Measurements from ENCODE around the gene PRKAR2B.
"Not testable (repeated sequence)": the region's sequence is repeated elsewhere in the genome, so short reads cannot be mapped to it uniquely, and the experiment has no call there.

PRKAR2B gene

GRCh38 chr7:107080099-107080505 is 35.6 kb downstream of the PRKAR2B start:
- FAIRE-seq, result no peak

- FAIRE-seq, result no peak
Observed at GRCh38 chr7:107080533-107080932, 36.0 kb downstream of the PRKAR2B start.

GRCh38 chr7:107085180-107085579 is 40.7 kb downstream of the PRKAR2B start:
- no peak for FAIRE-seq

DNA sequence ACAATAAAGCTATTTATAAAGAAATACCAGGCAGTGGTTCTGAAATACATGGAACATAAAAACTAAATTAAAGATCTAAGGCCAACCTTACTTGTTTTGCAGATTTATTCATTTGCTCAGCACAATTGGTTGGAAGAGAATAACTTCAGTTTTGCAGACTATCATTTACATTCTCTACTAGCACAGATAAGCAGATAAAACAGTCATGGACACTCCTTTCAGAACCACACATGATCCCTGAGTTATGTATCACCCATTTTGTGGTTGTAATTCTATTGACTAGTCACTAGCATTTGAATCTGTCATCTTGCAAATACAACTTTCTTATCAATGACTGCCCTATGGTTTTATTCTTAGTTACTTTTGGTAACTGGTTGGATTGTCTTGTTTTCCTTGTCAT is 45.1 kb downstream of the PRKAR2B start:
- no peak for FAIRE-seq

GRCh38 chr7:107090457-107090856 is 46.0 kb downstream of the PRKAR2B start:
- FAIRE-seq, result no peak

DNA sequence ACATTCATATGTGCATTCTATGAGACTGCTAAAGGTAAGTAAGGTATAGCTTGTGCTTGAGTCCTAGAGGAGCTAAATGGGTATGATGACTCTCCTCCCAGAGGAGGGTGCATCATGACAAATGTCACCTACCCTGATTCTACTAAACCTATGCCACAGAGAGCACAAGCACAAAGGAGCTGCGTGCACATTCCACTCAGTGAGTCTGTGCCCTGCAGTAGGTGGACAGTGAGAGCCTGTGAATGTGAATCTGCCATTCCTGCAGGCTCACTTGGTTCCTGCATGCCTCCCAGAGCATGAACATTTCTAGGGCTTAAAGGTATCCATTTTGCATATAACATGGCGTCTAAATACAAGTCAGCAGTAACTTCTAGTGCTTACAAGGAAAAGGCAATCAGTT is 46.8 kb downstream of the PRKAR2B start:
- FAIRE-seq, result no peak

DNA sequence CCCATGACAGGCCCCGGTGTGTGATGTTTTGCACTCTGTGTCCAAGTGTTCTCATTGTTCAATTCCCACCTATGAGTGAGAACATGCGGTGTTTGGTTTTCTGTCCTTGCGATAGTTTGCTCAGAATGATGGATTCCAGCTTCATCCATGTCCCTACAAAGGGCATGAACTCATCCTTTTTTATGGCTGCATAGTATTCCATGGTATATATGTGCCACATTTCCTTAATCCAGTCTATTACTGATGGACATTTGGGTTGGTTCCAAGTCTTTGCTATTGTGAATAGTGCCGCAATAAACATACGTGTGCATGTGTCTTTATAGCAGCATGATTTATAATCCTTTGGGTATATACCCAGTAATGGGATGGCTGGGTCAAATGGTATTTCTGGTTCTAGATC is 49.2 kb downstream of the PRKAR2B start:
- FAIRE-seq, result not testable (repeated sequence)

DNA sequence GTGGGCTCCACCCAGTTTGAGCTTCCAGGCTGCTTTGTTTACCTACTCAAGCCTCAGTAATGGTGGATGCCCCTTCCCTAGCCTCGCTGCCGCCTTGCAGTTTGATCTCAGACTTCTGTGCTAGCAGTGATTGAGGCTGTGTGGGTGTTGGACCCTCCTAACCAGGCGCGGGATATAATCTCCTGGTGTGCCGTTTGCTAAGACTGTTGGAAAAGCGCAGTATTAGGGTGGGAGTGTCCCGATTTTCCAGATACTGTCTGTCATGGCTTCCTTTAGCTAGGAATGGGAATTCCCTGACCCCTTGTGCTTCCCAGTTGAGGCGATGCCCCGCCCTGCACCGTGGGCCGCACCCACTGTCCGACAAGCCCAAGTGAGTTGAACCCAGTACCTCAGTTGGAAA is 54.6 kb downstream of the PRKAR2B start:
- not testable (repeated sequence) for FAIRE-seq

- FAIRE-seq, result no peak
Observed at GRCh38 chr7:107100824-107101223, 56.3 kb downstream of the PRKAR2B start.

DNA sequence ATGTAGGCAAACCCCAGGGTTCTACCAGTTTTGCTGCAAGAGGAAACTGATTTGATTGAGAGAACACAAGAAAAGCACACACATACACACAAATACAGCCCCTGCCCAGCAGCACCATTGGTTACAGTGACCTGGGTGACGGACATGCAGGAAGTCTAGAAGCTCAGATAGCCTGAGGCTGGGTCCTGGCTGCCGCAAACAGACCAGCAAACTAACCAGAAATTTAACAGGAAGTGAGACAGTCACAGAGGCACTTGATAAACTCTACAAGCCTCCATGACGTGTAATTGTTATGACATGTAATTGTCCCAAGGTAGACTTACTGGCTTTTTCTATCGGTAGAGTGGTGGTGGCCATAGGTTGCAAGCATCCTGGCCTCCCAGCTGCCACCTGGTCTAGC is 58.9 kb downstream of the PRKAR2B start:
- no peak for FAIRE-seq

DNA sequence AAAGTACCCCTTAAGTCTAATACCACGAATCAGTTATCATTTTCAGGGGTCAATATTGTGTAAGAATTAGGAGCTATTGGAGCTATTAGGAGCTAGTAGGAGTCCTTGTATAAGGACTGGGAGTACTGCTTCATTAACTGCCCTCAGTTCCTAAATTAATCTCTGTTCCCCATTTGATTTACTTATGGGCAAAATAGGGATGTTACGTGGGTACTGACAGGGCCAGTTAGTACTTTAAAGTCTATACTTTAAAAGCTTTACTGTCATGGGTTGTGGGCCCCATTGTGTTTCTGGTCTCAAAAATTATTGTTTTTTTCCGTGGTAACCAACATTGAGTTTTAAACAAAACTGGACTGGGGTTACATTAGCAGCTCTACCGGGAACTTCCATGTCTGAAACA is 60.3 kb downstream of the PRKAR2B start:
- no peak for FAIRE-seq

- no peak for FAIRE-seq
Observed at GRCh38 chr7:107105591-107106245, 61.2 kb downstream of the PRKAR2B start.

GRCh38 chr7:107108793-107109371 is 64.4 kb downstream of the PRKAR2B start:
- FAIRE-seq, result no peak

GRCh38 chr7:107109955-107110354 is 65.5 kb downstream of the PRKAR2B start:
- FAIRE-seq, result no peak

GRCh38 chr7:107111196-107111595 is 66.7 kb downstream of the PRKAR2B start:
- FAIRE-seq, result no peak

DNA sequence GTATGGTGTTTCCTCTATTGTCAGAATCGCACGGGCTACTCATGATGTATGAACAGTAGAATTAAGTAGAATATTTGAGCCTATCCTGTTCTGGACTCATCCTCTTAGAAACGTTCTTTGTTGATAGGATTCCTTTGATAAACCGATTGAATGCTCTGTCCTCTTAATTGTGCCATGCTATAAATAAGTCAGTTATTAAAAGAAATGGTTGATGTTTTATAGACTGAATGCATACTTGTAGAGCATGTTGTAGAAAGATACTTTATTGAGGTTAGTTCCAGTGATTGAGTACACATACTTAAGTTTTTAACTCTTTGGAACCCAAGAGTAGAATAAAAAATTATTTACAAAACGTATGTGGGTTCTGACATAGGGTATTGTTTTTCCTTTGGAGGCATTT is 69.4 kb downstream of the PRKAR2B start:
- FAIRE-seq, result no peak

DNA sequence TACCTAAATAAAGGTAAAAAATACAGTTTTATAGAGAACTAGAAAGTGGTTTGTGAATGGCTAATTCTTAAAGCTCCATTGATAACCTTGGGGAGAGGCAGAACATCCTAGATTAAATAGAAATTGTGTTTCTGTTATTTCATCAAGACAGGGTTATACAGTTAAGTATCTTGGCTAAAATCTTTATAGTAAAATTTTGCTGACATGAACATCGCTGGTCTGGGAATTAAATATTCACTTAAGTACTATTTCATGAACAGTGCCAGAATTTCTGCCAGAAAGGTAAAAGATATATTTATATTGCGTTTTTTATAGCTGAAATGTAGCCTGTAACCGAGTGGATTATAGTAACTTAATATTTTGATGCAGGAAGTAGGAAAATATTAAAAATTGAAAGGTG is 70.6 kb downstream of the PRKAR2B start:
- FAIRE-seq, result no peak

GRCh38 chr7:107115762-107116540 is 71.4 kb downstream of the PRKAR2B start:
- no peak for FAIRE-seq

DNA sequence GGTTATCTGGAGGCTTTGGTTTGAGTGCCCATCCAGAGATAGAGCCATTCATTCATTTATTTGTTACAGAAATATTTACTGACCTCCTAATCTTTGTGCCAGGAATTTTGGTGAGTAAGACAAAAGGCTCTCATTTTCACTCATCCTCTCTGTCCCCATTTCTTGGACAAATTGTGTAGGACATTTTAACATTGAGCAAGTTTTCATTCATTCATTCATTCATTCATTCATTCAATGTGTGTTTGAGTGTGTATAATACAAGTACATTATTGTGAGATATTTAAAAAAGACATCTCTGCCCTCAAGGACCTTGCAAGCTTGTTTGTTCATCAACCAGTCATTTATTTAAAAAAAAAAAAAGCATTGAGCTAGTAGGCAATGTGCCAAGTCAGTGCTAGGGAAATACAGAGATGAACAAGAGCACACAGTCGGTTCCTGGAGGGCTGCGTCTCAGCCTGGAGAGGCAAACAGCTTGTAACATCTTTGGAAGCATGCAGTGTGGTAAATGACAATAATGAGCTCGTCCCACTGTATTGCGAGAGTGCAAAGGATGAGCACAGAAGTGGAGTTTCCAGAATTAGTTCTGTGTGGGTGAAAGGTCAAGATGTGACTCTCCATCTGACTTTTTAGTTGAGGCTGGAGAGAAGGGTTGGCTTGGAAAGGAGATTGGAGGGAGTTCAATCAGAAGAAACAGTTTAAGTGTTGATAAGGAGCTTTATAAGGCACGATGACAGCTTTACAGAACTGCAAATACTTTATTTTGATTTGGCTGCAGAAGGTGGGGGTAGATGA is 73.8 kb downstream of the PRKAR2B start:
- no peak for FAIRE-seq

DNA sequence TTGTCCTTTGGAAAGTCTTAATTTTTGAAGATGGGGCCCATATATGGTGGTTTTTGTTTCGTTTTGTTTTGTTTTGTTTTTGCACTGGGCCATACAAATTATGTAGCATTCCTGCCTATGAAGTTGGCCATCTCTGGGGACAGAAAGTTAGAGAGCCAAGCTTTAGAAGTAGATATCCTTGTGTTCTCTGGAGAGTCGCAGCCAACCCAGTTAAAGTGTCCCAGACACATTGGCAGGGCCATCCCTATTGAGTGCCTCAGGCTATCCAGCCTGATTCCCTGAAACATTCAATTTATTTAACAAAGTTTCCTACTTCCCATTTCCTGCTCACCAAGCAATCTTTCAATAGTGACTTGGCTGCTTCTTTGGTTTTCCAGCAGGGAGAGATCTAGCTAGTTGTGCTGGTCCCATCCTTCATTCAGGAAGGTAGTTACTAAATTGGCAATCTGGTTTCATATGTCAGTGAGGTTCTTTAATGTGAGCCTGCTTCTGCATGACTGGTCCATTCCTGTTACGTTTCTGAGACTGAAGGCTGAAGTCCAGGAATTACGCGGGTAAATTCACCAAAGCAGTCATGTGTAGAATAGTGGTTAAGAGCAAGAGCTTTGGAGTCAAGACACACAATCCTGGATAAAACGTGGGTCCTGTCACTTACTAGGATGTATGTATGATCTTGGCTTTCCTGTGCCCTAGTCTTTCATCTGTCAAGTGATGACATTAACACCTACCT is 75.0 kb downstream of the PRKAR2B start:
- no peak for FAIRE-seq

DNA sequence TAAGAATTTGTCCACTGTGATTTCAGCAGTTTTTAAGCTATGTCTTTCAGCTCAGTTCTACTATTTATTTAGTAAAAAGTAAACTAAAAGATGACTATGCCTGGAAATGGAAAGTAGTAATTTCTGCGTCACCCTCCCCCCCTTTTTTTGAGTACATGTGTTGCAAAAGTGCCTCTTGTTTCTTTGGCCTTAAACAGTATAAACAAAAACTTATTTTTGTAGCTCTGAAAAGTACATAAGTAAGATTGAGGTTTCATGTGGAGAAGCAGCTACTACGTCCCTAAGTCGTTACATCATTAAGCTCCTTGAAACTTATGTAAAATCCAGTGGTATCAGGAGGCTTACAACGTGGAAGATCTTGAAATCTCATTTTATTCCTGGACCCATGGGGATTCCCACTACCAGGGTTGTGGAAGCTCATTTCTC is 78.0 kb downstream of the PRKAR2B start:
- FAIRE-seq, result no peak

GRCh38 chr7:107123392-107123791 is 78.9 kb downstream of the PRKAR2B start:
- no peak for FAIRE-seq

- no peak for FAIRE-seq
Observed at GRCh38 chr7:107125475-107125874, 81.0 kb downstream of the PRKAR2B start.

Data from TTC549 (cell line).